ENCODE results near the gene BRF1.

BRF1 gene, protein sequence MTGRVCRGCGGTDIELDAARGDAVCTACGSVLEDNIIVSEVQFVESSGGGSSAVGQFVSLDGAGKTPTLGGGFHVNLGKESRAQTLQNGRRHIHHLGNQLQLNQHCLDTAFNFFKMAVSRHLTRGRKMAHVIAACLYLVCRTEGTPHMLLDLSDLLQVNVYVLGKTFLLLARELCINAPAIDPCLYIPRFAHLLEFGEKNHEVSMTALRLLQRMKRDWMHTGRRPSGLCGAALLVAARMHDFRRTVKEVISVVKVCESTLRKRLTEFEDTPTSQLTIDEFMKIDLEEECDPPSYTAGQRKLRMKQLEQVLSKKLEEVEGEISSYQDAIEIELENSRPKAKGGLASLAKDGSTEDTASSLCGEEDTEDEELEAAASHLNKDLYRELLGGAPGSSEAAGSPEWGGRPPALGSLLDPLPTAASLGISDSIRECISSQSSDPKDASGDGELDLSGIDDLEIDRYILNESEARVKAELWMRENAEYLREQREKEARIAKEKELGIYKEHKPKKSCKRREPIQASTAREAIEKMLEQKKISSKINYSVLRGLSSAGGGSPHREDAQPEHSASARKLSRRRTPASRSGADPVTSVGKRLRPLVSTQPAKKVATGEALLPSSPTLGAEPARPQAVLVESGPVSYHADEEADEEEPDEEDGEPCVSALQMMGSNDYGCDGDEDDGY

DNA sequence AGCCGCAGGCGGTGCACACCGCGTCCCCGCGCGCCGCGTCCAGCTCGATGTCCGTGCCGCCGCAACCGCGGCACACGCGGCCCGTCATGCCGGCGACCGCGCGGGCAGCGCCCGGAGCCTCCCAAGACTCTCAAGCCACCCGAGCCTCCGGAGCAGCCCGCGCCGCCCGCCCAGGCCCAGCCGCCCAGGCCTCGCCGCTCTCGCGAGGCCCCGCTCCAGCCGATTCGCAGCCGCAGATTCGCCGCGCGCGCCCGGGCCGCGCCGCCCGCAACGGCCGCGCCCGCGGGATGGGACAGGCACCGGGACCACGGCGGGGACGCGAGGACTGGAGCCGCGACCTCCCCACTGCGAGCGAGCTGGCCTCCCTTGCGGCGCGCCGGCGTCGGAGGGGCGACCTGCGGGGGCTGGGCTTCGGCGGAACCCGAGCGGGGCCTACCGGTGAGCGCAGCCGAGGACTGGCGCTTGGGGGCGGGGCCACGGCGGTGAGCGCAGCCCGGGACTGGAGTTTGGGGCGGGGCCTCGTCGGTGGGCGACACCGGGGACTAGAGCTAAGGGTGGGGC, at the start of gene BRF1:
BRF1 (minus strand) TSS at position 460 of the 561 bp plus-strand sequence; CDS start at position 88, 372 bp downstream.
- TF ChIP-seq, protein P1, sequence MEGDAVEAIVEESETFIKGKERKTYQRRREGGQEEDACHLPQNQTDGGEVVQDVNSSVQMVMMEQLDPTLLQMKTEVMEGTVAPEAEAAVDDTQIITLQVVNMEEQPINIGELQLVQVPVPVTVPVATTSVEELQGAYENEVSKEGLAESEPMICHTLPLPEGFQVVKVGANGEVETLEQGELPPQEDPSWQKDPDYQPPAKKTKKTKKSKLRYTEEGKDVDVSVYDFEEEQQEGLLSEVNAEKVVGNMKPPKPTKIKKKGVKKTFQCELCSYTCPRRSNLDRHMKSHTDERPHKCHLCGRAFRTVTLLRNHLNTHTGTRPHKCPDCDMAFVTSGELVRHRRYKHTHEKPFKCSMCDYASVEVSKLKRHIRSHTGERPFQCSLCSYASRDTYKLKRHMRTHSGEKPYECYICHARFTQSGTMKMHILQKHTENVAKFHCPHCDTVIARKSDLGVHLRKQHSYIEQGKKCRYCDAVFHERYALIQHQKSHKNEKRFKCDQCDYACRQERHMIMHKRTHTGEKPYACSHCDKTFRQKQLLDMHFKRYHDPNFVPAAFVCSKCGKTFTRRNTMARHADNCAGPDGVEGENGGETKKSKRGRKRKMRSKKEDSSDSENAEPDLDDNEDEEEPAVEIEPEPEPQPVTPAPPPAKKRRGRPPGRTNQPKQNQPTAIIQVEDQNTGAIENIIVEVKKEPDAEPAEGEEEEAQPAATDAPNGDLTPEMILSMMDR (IDR thresholded peaks at IDR 0.05), result no peak

DNA sequence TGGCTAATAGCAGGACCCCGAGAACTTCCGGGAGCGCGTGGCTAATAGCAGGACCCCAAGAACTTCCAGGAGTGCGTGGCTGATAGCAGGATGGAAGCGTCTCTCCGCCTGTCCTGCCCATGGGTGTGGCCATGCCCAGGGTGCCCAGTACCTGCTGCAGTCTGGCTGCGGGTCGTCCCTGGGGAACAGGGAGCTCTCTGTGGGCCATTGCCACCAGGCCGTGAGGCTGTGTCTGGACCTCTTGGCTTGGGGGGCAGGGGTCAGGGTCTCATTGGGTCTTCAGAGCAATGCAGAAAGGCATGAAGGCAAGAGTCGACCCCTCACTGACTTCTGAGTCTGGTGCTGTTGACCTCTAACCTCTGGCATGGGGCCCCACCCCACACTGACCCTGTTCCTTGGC, 49.2 kb upstream of the BRF1 start:
- TF ChIP-seq, protein P1 (IDR thresholded peaks at IDR 0.05), result no peak

DNA sequence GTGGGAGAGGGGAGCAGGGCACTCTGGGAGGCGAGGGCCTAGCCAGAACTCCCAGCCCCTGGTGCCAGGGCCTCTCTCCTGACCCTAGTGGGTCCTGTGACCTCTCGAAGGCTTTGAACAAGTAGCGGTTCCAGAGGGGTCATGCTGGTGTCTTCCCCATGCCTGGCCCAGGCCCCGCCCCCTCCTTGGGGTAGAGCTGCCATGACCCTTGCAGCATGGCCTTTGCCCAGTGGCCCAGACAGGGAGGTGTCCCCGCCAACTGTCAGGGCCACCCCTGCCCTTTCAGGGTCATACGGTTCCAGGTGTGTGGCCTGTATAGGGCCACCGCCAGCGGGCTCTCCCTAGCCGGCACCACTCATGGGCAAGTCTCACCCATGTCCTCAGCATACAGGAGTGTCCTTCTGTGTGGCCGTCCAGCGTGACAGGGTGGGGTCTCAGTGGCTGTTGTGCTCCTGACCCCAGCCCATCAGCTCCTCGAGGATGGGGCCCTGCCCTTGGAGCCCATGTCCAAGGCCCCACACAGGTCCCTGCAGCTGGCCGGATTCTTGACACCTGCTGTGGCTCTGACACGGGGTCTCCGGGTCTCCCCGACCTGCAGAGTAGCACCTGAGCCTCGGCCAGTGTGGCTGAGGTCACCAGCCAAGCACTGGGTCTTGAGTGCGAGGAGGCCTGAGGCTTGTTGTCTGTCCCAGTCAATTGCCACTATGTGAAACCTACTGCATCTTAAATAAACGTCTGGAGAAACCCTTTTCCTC, 48.3 kb upstream of the BRF1 start:
- TF ChIP-seq, protein P1 (IDR thresholded peaks at IDR 0.05), result no peak

DNA sequence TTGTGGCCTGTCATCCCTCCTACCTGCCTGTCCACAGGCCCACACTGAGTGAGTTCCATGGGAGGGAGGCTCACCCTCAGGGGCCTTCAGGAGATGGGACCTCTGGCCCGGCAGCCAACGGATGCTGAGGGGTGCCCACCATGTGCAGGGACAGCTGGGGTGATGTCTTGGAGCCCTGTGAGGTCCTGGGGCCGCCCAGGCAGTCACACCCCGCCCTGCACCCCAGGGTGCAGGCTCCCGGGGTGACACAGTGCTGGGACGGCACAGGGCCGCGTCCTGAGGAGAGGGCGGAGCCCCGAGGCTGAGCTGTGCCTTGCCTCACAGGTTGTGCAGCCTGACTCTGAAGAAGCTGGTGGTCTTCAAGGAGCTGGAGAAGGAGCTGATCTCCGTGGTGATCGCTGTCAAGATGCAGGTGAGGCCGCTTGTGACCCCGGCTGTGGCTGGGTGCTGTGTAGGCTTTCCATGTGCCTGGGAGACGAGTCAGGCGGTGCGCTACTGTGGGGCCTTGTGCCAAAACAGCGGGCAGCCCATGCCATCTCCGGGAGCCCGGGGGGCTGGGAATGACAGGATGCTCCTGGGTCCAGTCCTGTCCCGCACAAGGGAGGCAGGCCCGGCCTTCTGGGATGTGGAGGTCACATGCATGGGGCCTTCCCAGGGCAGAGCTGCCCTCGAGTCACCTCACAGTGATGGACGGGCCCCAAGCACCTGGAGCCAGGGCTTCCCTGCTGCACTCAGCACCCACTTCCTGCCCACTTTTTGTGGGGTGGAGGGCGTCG, 47.6 kb upstream of the BRF1 start:
- TF ChIP-seq, protein P1 (IDR thresholded peaks at IDR 0.05), result no peak

DNA sequence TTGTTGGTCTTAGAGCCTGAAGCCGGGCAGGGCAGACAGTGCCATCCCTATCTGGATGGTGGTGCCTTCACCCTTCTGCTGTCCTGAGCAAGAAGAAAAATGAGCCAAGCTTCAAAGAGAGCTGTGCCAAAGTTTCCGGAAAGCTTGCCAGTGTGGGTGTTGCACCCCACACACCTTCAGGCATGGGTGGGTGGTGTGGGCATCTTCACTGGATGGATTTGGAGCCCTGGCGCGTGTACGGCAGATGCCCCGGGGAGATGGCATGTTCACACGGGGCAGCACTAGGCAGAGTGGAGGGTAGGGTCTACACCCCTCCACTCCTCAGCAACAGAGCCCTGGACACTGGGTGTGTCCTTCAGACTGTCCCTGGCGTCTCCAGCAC, 46.8 kb upstream of the BRF1 start:
- TF ChIP-seq, protein P1 (IDR thresholded peaks at IDR 0.05), result no peak

DNA sequence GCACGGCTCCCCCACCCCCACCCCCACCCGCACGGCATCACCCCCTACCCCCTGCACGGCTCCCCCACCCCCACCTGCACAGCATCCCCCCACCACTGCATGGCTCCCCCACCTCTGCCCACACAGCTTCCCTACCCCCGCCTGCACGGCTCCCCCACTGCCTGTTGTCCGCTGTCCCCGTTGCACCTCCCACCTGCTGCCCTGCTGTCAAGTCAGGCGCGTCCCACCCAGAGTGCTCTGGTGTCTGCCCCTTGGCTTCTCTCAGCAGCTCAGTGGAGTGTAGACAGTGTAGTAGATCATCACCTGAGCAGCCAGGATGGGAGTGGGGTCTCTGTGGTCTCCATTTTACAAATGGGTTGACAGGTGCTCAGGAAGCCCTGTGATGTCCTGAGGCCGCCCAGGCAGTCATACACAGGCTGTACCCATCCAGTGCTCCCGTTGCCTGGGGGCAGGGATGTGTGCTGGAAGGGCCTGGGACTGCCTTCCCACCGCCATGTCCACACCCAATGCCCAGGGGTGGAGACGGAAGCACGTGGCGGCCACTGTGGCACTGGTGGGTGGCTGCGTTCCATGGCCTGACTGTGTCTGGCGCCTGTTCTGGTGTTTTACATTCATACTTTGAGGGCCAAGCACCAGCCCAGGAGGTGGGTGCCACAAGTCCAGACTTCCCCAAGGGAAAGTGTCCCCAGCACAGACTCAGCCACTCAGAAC, 46.2 kb upstream of the BRF1 start:
- TF ChIP-seq, protein P1 (IDR thresholded peaks at IDR 0.05), result no peak
